Peyer's patch (tissue), 4 donors: ENCODE measurements around the gene SLC26A11. TPM values are rescaled to one million over a fixed set of nuclear protein-coding genes. Genes with fewer than 3 reads are reported as not detected.

Source experiments
- DNase-seq, 3 donors: peaks; one replicate each; pipeline ENCODE4 v3.0.0-alpha.2; 2017 to 2019
- H3K27ac ChIP-seq, 4 donors: fragments of 200-600 bp; sonication (generic); one replicate each; pipeline ENCODE4 v1.5.1; 2016 to 2019
- H3K27me3 ChIP-seq, 2 donors: fragments of 200-600 bp; sonication (generic); one replicate each; pipeline ENCODE4 v1.5.1; 2019
- H3K36me3 ChIP-seq, 3 donors: fragments of 200-600 bp; sonication (generic); one replicate each; pipeline ENCODE4 v1.5.1; 2016 to 2019
- H3K4me1 ChIP-seq, 4 donors: fragments of 200-600 bp; sonication (generic); one replicate each; pipeline ENCODE4 v1.5.1; 2016 to 2019
- H3K4me3 ChIP-seq, 4 donors: fragments of 200-600 bp; sonication (generic); 1 replicate in 3 of 4; 2 replicates in 1 of 4; pipeline ENCODE4 v1.5.1; 2016 to 2019; ENCODE audit warnings: mild to moderate bottlenecking in 1 of 4
- H3K9me3 ChIP-seq, 4 donors: fragments of 200-600 bp; sonication (generic); one replicate each; pipeline ENCODE4 v1.5.1; 2016 to 2019; ENCODE audit warnings: mild to moderate bottlenecking in 1 of 4
- POLR2A ChIP-seq, 2 donors: fragments of 450-650 bp; IDR thresholded peaks; one replicate each; pipeline ENCODE4 v1.5.1; 2017; ENCODE audit warnings: antibody characterized with exemption in 2 of 2, mild to moderate bottlenecking in 2 of 2, moderate library complexity in 2 of 2
- total RNA-seq, 4 donors: library from RNA; depleted of rRNA; stranded (reverse); fragments of >200 nt; gene quantifications; one replicate each; pipeline ENCODE4 v1.1.0, GENCODE V29; 2016
- TF ChIP-seq, protein P1 (sequence below), 6 experiments: fragments of 450-650 bp in 4 of 6; fragments of 200-600 bp in 2 of 6; sonication (generic) in 1 of 6; IDR thresholded peaks; one replicate each; pipeline ENCODE4 v1.5.1; 2017 to 2019; ENCODE audit warnings: antibody characterized with exemption in 6 of 6, mild to moderate bottlenecking in 3 of 6, moderate library complexity in 1 of 6

Gene SLC26A11
- total RNA-seq, 4 donors from 2014 or later: 28.1 to 42.9 (median 33.1) TPM

DNA sequence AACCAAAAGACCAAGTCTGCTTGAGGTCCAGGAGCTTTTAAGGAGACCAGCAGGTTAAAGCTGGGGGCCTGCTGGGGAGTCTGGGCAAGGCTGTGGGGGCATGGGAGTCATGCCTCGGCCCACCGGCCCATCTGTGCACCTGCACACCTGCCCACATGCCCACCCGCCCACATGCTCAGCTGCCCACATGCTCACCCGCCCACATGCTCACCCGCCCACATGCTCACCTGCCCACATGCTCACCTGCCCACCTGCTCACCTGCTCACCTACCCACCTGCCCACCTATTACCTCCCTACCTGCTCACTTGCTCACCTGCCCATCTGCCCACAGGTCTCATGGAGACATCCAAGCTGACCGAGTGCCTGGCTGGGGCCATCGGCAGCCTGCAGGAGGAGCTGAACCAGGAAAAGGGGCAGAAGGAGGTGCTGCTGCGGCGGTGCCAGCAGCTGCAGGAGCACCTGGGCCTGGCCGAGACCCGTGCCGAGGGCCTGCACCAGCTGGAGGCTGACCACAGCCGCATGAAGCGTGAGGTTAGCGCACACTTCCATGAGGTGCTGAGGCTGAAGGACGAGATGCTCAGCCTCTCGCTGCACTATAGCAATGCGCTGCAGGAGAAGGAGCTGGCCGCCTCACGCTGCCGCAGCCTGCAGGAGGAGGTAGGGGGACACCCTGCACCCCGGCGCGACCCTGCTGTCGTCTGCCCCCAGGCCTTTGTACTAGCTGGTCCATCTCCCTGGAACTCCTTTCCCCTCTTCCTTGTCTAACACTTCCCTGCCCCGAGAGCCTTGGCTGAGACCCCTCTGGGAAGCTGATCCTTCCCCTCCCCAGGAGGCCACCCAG, 36.4 kb upstream of the SLC26A11 start:
- no peak for TF ChIP-seq POLR2A (IDR thresholded peaks at IDR 0.05)
- TF ChIP-seq, protein P1, sequence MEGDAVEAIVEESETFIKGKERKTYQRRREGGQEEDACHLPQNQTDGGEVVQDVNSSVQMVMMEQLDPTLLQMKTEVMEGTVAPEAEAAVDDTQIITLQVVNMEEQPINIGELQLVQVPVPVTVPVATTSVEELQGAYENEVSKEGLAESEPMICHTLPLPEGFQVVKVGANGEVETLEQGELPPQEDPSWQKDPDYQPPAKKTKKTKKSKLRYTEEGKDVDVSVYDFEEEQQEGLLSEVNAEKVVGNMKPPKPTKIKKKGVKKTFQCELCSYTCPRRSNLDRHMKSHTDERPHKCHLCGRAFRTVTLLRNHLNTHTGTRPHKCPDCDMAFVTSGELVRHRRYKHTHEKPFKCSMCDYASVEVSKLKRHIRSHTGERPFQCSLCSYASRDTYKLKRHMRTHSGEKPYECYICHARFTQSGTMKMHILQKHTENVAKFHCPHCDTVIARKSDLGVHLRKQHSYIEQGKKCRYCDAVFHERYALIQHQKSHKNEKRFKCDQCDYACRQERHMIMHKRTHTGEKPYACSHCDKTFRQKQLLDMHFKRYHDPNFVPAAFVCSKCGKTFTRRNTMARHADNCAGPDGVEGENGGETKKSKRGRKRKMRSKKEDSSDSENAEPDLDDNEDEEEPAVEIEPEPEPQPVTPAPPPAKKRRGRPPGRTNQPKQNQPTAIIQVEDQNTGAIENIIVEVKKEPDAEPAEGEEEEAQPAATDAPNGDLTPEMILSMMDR (IDR thresholded peaks at IDR 0.05): no peak
- DNase-seq: no peak
- no peak overlapping the region for H3K27ac ChIP-seq
- no peaks in the 10 kb centered on the region for H3K4me1 ChIP-seq
- H3K36me3 ChIP-seq: no peaks in the 10 kb centered on the region
- no peaks in the 10 kb centered on the region for H3K9me3 ChIP-seq
- no peak overlapping the region for H3K4me3 ChIP-seq
- no peaks in the 10 kb centered on the region for H3K27me3 ChIP-seq

DNA sequence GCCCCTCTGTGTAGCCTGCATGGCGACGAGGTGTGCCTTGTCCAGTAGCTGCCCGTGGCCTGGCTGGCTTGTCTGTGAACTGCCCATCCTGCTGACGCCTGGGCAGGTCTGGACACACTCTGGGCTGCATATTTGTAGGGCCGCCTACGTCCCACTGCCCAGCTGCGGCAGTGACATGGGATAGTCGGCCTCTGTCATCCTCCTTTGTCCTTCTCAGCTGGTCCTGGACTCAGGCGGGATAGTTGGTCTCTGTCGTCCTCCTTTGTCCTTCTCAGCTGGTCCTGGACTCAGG, 35.9 kb upstream of the SLC26A11 start:
- Histone ChIP-seq H3K9me3 (no peaks in the 10 kb centered on the region), H3K27me3 (no peaks in the 10 kb centered on the region), H3K4me3 (no peak overlapping the region), H3K27ac (no peak overlapping the region), H3K4me1 (no peaks in the 10 kb centered on the region), H3K36me3 (no peaks in the 10 kb centered on the region)
- no peak for DNase-seq
- TF ChIP-seq, protein P1 (IDR thresholded peaks at IDR 0.05): no peak
- TF ChIP-seq POLR2A (IDR thresholded peaks at IDR 0.05): no peak

GRCh38 chr17:80185968-80186367, 34.3 kb upstream of the SLC26A11 start:
- Histone ChIP-seq H3K36me3 (no peaks in the 10 kb centered on the region), H3K4me1 (no peaks in the 10 kb centered on the region), H3K9me3 (no peaks in the 10 kb centered on the region), H3K27me3 (no peaks in the 10 kb centered on the region), H3K27ac (no peak overlapping the region), H3K4me3 (no peak overlapping the region)
- TF ChIP-seq POLR2A (IDR thresholded peaks at IDR 0.05): no peak
- DNase-seq: no peak

DNA sequence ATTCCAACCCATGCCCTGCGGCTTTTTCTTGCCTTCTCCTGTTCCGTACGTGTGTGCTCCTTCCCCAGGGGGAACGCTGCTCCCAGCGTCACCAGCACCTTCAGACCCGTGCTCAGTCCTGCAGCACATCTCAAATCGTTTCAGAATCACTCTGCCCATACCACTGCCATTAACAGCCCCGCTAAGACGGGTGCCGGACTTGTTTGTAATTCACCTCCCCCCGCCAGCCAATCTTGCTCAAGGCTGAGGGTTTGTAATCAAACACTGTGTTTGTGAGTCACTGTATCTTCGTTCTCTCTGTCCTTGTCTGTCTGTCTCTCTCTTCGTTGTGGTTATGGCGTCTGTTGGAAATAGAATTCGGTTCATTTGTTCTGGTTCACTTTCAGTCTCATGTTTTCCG, 33.1 kb upstream of the SLC26A11 start:
- Histone ChIP-seq H3K27ac (peak overlapping the region in 1 of 4 donors; percentile 10), H3K4me3 (peak overlapping the region in 2 of 4 donors; percentile 15 to 18), H3K36me3 (no peaks in the 10 kb centered on the region), H3K4me1 (no peaks in the 10 kb centered on the region), H3K9me3 (no peaks in the 10 kb centered on the region), H3K27me3 (no peaks in the 10 kb centered on the region)
- TF ChIP-seq POLR2A (IDR thresholded peaks at IDR 0.05): no peak
- TF ChIP-seq, protein P1 (IDR thresholded peaks at IDR 0.05): no peak
- no peak for DNase-seq

- H3K4me1 ChIP-seq: no peaks in the 10 kb centered on the region
- H3K9me3 ChIP-seq: no peaks in the 10 kb centered on the region
- no peaks in the 10 kb centered on the region for H3K27me3 ChIP-seq
- H3K27ac ChIP-seq: peak overlapping the region in 2 of 4 donors; percentile 10 to 49
- no peak for TF ChIP-seq POLR2A (IDR thresholded peaks at IDR 0.05)
- TF ChIP-seq, protein P1 (IDR thresholded peaks at IDR 0.05): no peak
- DNase-seq: peak in 2 of 3 donors; percentile 69 to 73
- peak overlapping the region in 2 of 4 donors; percentile 15 to 18 for H3K4me3 ChIP-seq
- no peaks in the 10 kb centered on the region for H3K36me3 ChIP-seq
These were observed 32.7 kb upstream of the SLC26A11 start for GRCh38 chr17:80187515-80187941.

DNA sequence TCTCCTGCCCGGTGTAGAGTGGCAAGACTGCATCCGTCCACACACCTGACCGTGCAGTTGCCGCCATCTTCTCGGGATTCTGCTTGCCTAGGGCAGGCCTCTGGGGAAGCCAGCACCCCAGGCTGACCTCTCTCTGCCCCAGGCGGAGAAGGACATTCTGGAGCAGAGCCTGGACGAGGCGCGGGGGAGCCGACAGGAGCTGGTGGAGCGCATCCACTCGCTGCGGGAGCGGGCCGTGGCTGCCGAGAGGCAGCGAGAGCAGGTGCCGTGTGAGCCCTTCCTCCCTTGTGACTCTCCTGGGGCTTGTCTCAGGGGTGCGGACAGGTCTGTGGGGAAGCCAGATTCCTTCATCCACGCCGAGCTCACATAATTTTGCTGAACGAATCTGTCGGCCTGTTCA, 30.6 kb upstream of the SLC26A11 start:
- no peak overlapping the region for H3K4me3 ChIP-seq
- H3K4me1 ChIP-seq: no peaks in the 10 kb centered on the region
- H3K27ac ChIP-seq: no peak overlapping the region
- H3K36me3 ChIP-seq: no peaks in the 10 kb centered on the region
- no peaks in the 10 kb centered on the region for H3K27me3 ChIP-seq
- H3K9me3 ChIP-seq: no peaks in the 10 kb centered on the region
- no peak for DNase-seq
- no peak for TF ChIP-seq POLR2A (IDR thresholded peaks at IDR 0.05)
- TF ChIP-seq, protein P1 (IDR thresholded peaks at IDR 0.05): no peak
